ENCODE results near the gene CACYBP.
A peak's percentile ranks its signal among the peaks of the same experiment; 100 is the strongest.

The CACYBP gene

GRCh38 chr1:174999936-175000696, at the start of gene CACYBP:
TSS of gene CACYBP (plus strand) at chr1:174999947. CDS start at chr1:175000181, 234 bp downstream.
- no peak for DNase-seq (ENCODE audit: low read depth)

GRCh38 chr1:174953285-174954072, 46.3 kb upstream of the CACYBP start:
- DNase-seq (ENCODE audit: low read depth) = no peak

- no peak for DNase-seq (ENCODE audit: low read depth)
Measured at GRCh38 chr1:174954073-174954460, 45.7 kb upstream of the CACYBP start.

- no peak for DNase-seq (ENCODE audit: low read depth)
Measured at GRCh38 chr1:174954671-174955669, 44.8 kb upstream of the CACYBP start.

- DNase-seq (ENCODE audit: low read depth) = no peak
Measured at GRCh38 chr1:174956086-174956485, 43.7 kb upstream of the CACYBP start.

GRCh38 chr1:174956976-174957375, 42.8 kb upstream of the CACYBP start:
- DNase-seq (ENCODE audit: low read depth) = no peak

GRCh38 chr1:174957829-174958228, 41.9 kb upstream of the CACYBP start:
- DNase-seq (ENCODE audit: low read depth) = no peak

GRCh38 chr1:174958396-174958795, 41.4 kb upstream of the CACYBP start:
- peak; percentile 65 for DNase-seq (ENCODE audit: low read depth)

GRCh38 chr1:174960362-174960761, 39.4 kb upstream of the CACYBP start:
- DNase-seq (ENCODE audit: low read depth) = no peak

- DNase-seq (ENCODE audit: low read depth) = no peak
Measured at GRCh38 chr1:174963529-174964125, 36.1 kb upstream of the CACYBP start.

GRCh38 chr1:174964261-174964971, 35.3 kb upstream of the CACYBP start:
- DNase-seq (ENCODE audit: low read depth) = peak; percentile 56

GRCh38 chr1:174964972-174965361, 34.8 kb upstream of the CACYBP start:
- peak; percentile 67 for DNase-seq (ENCODE audit: low read depth)

- peak; percentile 16 for DNase-seq (ENCODE audit: low read depth)
Measured at GRCh38 chr1:174965362-174966007, 34.3 kb upstream of the CACYBP start.

- peak; percentile 71 for DNase-seq (ENCODE audit: low read depth)
Measured at GRCh38 chr1:174966008-174966572, 33.7 kb upstream of the CACYBP start.

GRCh38 chr1:174967845-174968705, 31.7 kb upstream of the CACYBP start:
- no peak for DNase-seq (ENCODE audit: low read depth)

- peak; percentile 92 for DNase-seq (ENCODE audit: low read depth)
Measured at GRCh38 chr1:174968750-174969244, 30.9 kb upstream of the CACYBP start.

GRCh38 chr1:174969977-174970376, 29.8 kb upstream of the CACYBP start:
- no peak for DNase-seq (ENCODE audit: low read depth)

- DNase-seq (ENCODE audit: low read depth) = no peak
Measured at GRCh38 chr1:174971466-174971865, 28.3 kb upstream of the CACYBP start.

GRCh38 chr1:174971902-174972301, 27.8 kb upstream of the CACYBP start:
- no peak for DNase-seq (ENCODE audit: low read depth)

Data from amniotic epithelial cell (primary cell).